Activated naive CD4-positive, alpha-beta T cell (primary cell): ENCODE measurements around the gene LCNL1.
A peak's percentile ranks its signal among the peaks of the same experiment; 100 is the strongest.
"Not testable (repeated sequence)": the region's sequence is repeated elsewhere in the genome, so short reads cannot be mapped to it uniquely, and the experiment has no call there.

Experiments used
- DNase-seq, 4 experiments: peaks; one replicate each; lab custom pipeline; 2025; lab: John Stamatoyannopoulos, UW

LCNL1 gene

DNA sequence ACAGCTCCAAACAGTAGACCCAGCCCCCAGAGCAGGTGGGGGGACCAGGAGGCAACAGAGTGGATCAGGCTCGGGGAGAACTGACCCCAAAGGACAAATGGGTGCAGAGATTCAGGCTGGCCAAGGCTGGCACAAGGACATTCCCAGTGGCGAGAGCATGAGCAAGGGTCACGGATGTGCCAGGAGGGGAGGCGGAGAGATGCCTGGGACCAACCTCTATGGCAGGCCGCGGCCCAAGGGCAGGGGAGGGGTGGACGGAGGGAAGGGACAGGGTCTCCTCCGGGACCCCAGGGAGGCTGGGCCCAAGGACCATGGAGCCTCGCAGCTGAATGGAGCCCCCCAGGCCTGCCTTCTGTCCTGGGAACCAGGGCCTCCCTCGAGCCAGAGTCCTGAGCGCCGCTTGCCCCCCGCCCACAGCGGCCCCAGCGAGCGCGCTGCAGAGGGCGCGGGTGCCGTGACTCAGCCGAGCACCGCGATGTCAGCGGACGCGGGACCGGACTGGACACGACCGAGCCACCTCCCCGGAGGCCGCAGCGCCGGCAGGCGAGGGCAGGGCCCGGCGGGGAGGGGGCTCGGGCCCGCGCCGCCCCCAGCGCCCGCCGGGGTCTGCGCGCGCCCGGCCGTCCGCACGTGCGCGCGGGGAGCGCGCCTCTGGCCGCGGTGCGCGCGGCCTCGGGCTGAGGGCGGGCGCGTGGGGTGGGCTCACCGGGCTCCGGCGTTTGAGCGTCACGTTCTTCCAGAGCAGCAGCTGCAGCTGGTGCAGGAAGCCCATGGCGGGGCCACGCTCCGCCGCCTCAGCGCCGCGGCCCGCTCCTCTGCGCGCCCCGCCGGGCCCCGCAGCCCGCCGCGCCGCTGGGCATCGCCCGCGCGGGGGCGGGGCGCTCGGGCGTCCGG is 44.8 kb downstream of the LCNL1 start, which contains the start of gene ABCA2:
Gene ABCA2, minus strand, starts transcription at position 869 of the 894 bp plus-strand sequence. Its CDS starts 97 bp downstream, at position 772.
- DNase-seq: no peak

DNA sequence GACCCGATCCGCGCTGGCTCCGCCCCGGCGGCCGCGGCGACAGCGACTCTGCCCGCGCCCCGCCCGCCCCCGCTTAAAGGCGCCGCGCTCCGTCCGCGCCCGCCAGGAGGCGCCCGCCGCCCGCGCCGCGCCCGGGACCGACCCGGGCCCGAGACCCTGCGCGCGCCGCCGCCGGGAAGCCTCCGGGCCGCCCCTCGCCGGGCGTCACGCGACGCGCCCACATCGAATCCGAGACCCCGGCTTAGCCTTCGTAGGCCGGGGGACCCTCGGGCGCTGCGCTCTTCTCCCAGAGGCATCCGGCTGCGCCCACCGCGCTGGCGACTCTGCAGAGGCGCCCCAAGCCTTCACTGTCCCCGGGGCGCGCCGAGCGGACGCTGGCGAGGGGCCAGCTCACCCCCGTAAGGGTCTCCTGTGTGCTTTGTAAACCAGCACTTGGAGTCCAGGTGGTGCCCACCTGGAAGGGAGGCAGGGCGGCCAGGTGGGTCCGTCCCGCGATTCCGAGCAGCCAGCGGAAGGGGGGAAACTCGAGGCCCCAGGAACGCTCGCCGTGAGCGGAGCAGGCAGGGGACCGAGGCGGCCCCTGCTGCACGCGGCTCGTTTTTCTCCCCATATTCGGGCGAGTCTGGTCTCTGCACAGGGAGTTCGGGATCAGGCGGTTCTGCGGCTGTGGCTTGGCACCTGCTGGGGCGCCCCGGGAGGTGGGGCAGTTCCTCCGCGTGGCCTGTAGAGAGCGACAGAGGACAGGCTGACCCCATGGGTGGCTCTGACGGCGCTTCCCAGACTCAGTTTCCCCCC is 45.7 kb downstream of the LCNL1 start:
- peak in 2 of 4 experiments; percentile 20 to 65 for DNase-seq

DNA sequence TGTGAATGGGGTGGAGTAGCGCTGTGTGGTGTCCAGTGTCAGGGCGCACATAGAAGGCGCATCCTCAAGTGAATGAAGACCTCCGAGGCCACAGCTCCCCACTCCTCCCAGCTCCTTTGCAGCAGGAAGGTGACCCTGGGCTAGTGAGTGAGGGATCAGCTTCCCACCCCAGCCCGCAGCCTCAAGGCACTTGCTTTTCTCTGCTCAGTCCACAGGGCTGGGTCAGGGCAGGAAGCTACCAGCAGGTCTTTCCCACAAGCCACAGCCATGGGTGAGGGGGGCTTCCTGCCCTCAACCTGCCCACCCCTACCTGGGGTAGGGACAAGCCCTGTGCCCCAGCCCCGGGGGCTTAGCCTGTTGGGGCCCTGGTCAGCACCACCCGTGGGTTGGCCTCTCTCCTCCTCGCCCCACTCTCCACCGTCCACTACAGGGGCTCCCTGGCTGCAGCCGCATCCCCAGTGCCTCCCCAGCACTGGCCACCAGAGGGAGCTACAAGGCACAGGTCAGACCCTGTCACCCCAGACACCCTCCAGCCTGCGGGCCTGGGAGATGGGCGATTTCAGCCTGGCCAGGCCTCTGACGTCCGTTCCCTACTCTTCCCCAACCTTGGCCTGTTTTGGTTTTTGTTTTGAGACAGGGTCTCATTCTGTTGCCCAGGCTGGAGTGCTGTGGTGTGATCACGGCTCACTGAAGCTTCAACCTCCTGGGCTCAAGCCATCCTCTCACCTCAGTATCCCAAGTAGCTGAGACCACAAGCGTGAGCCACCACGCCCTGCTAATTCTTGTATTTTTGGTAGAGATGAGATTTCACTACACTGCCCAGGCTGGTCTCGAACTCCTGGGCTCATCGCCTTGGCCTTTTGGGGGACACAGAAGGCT is 46.5 kb downstream of the LCNL1 start:
- DNase-seq: peak; percentile 42 to 63 (median 51)

GRCh38 chr9:137030006-137030405 is 47.2 kb downstream of the LCNL1 start:
- DNase-seq: no peak

DNA sequence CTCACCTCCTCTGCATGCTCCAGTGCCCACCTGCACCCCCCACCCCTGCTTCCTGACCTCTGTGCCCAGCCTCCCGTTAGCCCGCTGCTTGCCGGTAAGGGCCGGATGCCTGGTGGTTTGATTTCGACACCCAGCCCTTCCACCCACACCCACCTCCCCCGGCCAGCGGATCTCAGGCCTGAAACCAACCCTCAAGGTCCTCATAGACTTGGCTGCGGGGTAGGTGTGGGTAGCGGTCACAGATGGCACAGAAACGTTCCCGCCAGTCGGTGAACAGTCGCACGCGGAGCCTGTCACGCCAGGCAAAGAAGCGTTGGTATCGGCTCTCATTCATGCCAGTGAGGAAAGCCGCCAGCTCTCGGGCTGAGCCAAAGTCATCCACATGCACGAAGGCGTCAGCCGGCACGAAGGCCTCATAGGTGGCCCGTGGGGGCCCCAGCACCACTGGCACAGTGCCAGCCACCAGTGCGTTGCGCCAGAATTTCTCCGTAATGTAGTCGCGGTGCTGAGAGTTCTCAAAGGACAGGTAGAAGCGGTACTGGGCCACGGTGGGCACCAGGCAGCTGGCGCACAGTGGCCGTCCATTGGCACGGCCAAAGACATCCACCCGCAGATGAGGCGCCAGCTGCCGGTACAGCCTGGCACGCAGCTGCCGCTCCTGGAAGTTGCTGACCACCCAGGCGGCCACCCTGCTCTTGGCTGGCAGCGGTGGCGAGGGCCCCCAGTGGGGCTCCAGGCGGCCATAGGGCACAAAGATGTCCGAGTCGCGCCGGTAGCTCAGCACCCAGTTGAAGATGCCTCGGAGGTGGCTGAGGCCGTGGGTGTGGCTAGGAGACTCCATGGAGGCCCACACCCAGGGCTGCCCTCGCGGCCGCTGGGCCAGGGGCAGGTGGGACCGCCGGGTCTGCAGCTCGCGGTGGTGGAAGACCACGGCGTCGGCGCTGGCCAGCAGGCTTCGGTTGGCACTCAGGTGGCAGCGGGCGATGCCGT is 48.0 kb downstream of the LCNL1 start:
- DNase-seq: no peak

DNA sequence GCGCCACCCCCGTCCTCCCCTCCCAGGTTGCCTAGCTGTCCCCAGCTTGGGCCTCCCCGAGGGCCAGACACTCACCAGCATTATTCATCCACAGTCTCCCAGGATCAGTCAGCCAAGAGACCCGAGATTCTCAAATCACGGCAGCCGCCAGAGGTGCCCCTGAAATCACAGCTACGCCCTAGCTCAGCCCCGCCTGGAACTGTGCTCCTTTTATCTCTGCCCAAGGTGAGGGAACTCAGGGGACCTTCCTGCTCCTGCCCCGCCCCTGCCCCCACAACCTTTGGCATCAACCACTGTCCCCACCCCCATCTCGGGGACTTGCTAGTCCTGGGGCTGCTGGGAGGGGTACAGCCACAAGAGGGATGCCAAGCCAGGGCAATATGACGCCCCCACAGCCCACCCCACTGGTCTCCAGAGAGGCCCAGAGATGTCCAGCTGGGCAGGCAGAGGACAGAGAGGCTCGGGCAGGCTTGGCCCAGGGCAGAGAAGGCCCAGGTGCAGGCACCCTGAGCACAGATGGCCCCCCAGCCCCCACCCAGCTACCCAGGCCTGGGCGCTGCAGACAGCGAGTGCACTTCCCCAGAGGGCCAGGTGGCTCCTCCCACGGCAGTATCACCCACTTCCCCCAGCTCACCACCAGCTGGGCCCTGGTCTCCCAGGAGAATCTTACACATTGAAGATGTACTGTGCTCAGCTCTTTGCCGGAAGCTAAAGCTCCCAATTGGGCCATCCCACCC is 49.3 kb downstream of the LCNL1 start, which contains the start of gene FUT7:
Gene FUT7, minus strand, starts transcription at position 185 of the 737 bp plus-strand sequence. Its CDS starts 97 bp downstream, at position 88.
- DNase-seq: no peak

GRCh38 chr9:137032858-137033257 is 50.1 kb downstream of the LCNL1 start:
- no peak for DNase-seq

DNA sequence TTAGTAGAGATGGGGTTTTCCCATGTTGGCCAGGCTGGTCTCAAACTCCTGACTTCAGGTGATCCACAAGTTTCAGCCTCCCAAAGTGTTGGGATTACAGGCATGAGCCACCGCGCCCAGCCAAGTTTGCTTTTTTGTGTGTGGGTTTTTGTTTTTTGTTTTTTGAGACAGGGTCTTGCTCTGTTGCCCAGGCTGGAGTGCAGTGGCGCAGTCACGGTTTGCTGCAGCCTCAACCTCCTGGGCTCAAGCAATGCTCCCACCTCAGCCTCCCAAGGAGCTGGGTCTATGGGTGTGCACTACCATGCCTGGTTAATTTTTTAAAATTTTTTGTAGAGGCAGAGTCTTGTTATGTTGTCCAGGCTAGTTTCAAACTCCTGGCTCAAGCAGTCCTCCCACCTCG is 50.7 kb downstream of the LCNL1 start:
- not testable (repeated sequence) for DNase-seq

DNA sequence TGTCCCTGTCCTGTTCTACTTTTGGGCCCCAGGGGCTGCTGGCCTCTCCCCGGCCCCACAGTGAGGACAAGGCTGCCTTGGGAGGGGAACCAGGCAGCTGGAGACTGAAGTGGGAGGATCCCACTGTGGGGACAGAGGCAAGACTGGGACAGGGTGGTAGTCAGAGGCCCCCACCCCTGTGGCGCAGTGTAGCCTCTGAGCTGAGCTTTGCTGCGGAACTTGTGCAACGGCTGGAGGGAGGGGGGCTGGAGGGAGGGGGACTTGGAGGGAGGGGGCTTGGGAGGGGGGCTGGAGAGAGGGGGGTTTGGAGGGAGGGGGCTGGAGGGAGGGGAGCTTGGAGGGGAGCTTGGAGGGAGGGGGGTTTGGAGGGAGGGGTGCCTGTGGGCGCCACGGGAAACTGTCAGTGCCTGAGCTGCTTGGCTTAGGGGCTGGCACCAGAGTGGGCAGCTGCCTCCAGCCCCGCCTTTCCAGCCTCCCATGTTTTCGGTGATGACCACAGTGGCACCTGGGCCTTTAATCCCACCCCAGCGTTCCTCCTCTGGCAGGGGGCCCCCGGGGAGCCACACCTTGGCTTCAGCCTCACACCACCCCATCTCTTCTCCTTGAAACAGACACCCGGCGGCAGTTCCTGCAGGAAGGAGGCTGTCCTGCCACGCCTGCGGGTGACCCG is 51.4 kb downstream of the LCNL1 start:
- DNase-seq: no peak

GRCh38 chr9:137034709-137035506 is 52.1 kb downstream of the LCNL1 start:
- DNase-seq: peak; percentile 70 to 84 (median 80)
